Stimulated activated naive CD8-positive, alpha-beta T cell treated with anti-CD3 and anti-CD28 coated beads, Interleukin-15, Interleukin-2, amounts not matched to agents 100 ng/mL and 50 ng/mL, for 24 hours (primary cell): Measurements from ENCODE around the gene ZNF771.

Experiments used
- H3K27ac Mint-ChIP-seq: one replicate; pipeline ENCODE4 v1.8.0; 2021; ENCODE audit warnings: mild to moderate bottlenecking, mixed read lengths
- H3K27me3 Mint-ChIP-seq: one replicate; pipeline ENCODE4 v1.8.0; 2021; ENCODE audit warnings: mixed read lengths
- H3K36me3 Mint-ChIP-seq: one replicate; pipeline ENCODE4 v1.8.0; 2021; ENCODE audit warnings: low read depth, mixed read lengths
- H3K4me1 Mint-ChIP-seq: one replicate; pipeline ENCODE4 v1.8.0; 2021; ENCODE audit warnings: low read depth, mixed read lengths
- H3K4me3 Mint-ChIP-seq: one replicate; pipeline ENCODE4 v1.8.0; 2021; ENCODE audit warnings: mild to moderate bottlenecking, mixed read lengths
- H3K9me3 Mint-ChIP-seq: one replicate; pipeline ENCODE4 v1.8.0; 2021; ENCODE audit warnings: mixed read lengths

ZNF771 gene

DNA sequence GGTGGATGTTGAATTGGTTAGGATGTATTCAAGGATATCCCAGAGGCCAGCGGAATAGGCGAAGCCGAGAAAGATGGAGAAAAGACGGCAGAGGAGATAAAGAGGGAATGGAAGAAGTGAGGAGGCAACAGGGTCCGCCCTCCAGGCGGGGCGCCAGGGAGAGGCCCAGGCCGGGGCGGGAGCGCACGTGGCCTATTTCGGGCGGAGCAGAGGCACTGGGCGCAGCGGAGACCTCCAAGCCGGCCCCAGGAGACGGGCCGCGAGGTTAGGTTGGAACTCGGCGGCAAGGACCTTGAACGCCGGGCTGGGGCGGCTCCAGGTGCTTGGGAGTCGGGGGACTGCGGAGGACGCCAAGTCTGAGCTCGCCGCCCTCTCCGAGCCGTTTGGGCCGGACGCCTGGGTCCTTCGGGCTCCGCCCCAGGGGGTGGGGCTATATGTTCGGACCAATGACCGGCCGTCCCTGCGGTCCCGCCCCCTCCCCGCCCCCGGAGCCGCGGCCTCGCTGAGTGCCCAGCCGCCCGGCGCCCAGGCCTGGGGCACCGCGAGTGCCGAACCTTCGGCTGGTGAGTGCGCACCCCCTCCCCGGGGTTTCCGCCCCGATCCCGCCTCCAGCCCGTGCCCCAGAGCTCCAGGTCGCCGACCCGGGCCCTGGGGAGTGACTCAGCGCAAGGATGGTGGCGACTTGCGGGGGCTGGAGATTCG lies at the start of gene ZNF771:
Gene ZNF771, plus strand, starts transcription at position 505 of the 702 bp plus-strand sequence. CDS start 448 bp downstream, outside the sequence.
- Mint-ChIP-seq H3K9me3 (no peaks in the 10 kb centered on the region), H3K4me3 (peak within 1 kb of the TSS; percentile 91), H3K27ac (peak within 1 kb of the TSS; percentile 99), H3K27me3 (no peaks in the 10 kb centered on the region), H3K4me1 (peaks cover 30% of the 10 kb centered on the region), H3K36me3 (peaks cover 14% of the 10 kb centered on the region)

DNA sequence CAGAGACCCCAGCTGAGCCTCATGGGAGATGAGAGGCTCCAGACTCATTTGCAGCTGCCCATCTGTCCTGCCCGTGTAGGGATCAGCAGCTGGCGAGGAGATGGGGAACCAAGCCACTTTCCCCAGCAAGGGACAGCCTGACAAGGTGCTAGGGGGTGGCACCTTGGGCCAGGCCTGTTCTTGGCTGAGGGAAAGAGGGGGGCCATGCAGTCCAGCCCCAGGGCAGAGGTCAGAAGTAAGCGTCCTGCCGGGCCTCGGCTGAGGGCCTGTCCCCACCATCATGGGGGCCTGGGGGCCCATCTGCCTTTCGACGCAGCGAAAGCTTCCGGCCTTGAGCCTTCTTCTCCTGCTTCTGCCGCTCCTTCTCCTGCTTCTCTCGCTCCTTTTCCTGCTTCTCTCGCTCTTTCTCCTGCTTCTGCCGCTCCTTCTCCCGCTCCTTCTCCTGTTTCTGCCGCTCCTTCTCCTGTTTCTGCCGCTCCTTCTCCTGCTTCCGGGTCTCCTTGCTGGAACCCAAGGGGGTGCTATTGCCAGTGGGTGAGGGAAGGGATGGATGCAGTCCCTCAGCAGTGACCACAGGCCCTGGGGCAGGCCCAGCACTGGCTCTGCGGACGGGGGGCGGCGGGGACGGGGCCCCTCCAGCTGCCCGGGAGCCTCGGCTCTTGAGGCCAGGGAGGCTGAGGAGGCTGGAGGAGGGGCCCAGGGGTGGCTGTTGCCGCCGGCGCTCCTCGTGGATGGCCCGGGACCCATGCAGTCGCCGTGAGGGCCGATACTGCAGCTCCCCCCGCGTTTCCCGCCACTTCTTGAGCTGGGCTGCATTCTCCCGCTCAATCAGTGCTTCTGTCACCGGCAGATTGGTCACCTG lies 49.5 kb upstream of the ZNF771 start:
- Mint-ChIP-seq H3K9me3 (no peaks in the 10 kb centered on the region), H3K27ac (no peak overlapping the region), H3K27me3 (no peaks in the 10 kb centered on the region), H3K4me3 (no peak overlapping the region), H3K4me1 (peaks cover 29% of the 10 kb centered on the region), H3K36me3 (peaks cover 33% of the 10 kb centered on the region)

DNA sequence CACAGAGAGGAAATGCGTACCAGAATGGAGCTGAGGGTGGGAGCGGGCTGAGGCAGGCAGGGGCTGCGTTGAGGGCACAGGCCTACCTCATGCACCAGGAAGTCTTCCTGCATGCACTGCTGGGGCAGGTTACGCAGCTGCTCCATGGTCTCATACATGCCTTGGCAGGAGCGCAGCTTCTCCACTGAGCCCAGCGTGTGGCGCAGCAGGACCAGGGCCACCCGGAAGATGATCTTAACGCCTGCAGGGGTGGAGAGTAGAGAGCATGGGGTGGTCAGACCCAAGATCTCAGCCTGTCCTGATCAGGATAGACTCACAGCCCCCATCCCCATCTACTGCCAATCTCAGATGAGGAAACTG lies 48.8 kb upstream of the ZNF771 start:
- H3K9me3 Mint-ChIP-seq: no peaks in the 10 kb centered on the region
- H3K36me3 Mint-ChIP-seq: peaks cover 34% of the 10 kb centered on the region
- H3K27ac Mint-ChIP-seq: no peak overlapping the region
- H3K4me1 Mint-ChIP-seq: peaks cover 24% of the 10 kb centered on the region
- no peaks in the 10 kb centered on the region for H3K27me3 Mint-ChIP-seq
- H3K4me3 Mint-ChIP-seq: no peak overlapping the region

DNA sequence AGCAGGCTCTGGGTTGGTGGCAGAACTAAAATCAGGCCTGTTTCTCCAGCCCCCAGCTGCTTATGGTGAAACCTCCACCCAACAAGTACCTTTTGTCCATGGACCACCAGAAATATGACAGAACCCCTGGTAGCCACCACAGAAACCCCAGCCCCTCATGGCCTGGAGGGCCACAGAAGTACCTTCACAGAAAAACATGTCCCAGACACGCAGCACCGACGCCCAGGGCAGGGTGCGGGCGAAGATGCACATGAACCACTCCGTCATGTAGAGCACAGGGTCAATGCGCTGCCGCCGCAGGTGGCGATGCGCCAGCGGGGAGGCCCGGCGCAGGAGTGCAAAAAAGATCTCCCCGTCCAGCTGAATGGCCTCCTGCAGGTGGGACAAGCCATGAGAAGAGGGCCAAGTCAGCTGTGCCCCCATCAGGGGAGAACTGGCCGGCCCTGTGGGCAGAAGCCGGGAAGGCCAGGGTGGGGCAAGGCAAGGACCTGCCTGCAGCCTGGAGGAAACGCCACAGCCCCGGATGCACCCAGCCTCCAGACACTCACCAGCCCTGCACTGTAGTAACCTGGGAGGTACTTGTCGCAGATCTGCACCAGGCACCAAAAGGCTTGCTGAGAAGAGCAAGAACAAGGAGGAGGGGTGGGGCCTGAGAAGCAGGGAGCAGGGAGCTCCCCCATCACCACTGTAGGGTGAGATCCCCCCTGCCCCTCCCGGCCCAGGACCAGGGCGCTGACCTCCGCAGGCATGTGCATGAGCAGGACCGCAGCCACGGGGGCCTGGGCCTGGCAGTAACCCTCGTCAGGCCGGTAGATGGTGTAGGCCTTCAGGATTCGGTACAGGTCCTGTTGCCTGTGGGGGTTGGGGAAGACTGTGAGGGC lies 48.2 kb upstream of the ZNF771 start:
- Mint-ChIP-seq H3K4me3 (no peak overlapping the region), H3K4me1 (peaks cover 17% of the 10 kb centered on the region), H3K27ac (no peak overlapping the region), H3K27me3 (no peaks in the 10 kb centered on the region), H3K9me3 (no peaks in the 10 kb centered on the region), H3K36me3 (peaks cover 32% of the 10 kb centered on the region)

DNA sequence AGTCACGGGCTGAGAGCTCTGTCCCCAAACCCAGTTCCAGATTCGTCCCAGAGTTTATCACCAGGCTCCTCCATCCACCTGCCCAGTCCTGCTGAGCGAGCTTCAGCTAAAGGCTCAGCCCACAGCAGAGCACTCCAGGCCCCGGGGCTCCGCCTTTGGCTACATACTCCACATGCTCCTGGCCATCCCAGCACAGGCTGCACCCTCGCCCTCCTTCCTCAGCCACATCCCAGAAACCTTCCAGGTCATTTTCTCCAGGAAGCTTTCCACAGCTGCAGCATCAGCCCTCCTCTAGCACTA lies 47.6 kb upstream of the ZNF771 start:
- H3K27me3 Mint-ChIP-seq: no peaks in the 10 kb centered on the region
- no peak overlapping the region for H3K27ac Mint-ChIP-seq
- no peak overlapping the region for H3K4me3 Mint-ChIP-seq
- no peaks in the 10 kb centered on the region for H3K9me3 Mint-ChIP-seq
- H3K36me3 Mint-ChIP-seq: peaks cover 33% of the 10 kb centered on the region
- peaks cover 14% of the 10 kb centered on the region for H3K4me1 Mint-ChIP-seq

DNA sequence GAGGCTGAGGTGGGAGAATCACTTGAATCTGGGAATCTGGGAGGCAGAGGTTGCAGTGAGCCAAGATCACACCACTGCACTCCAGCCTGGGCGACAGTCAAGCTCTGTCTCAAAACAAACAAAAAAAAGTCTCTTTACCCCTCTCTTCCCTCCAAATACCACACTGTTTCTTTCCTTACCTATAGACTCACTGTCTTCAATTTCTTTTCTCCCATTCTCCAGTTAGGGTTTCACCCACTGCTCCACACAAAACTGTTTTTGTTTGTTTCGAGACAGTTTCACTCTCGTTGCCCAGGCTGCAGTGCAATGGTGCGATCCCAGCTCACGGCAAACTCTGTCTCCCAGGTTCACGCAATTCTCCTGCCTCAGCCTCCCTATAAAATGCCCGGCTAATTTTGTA lies 46.2 kb upstream of the ZNF771 start:
- Mint-ChIP-seq H3K36me3 (peaks cover 42% of the 10 kb centered on the region), H3K4me3 (no peak overlapping the region), H3K27ac (peak overlapping the region; percentile 38), H3K27me3 (no peaks in the 10 kb centered on the region), H3K4me1 (peaks cover 10% of the 10 kb centered on the region), H3K9me3 (no peaks in the 10 kb centered on the region)

DNA sequence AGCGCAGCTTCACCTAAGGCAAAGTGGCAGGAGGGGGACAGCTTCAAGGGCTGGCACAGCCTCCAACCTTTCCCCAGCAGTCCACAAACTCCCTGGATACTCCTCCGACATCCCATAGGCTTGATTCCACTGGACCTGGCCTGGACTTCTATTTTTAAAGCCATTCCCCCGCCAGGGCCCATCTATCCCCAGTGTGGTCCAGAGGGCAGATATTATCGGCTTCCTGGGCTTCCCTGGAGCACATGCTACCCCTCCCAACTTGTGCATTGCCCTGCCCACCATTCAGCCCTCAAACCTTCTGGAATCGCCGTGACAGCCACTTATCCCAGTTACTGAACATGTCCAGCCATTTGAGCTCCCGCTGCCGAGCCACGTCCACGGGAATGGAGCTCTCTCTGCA lies 42.2 kb upstream of the ZNF771 start:
- H3K4me3 Mint-ChIP-seq: no peak overlapping the region
- H3K27me3 Mint-ChIP-seq: no peaks in the 10 kb centered on the region
- H3K36me3 Mint-ChIP-seq: peaks cover 54% of the 10 kb centered on the region
- H3K27ac Mint-ChIP-seq: no peak overlapping the region
- H3K9me3 Mint-ChIP-seq: no peaks in the 10 kb centered on the region
- H3K4me1 Mint-ChIP-seq: peaks cover 29% of the 10 kb centered on the region

DNA sequence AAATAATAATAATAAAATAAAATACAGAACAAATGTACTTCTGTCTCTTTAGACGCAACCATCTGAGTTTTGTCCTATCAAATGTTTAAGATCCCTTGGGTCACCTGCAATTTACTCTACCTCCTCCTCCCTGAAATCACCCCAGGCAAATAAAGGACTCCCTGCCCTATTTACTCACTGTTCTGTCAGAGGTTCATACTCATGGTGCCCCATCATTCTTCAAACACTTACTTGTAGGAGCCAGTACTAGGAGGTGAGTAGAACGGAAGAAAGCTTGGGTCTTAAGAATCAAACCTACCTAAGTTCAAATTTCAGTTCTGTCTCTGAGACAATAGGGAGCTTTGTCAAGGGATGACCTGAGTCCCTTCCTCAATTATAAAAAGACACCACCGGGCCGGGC lies 40.9 kb upstream of the ZNF771 start:
- no peaks in the 10 kb centered on the region for H3K27me3 Mint-ChIP-seq
- peak overlapping the region; percentile 52 for H3K27ac Mint-ChIP-seq
- H3K4me1 Mint-ChIP-seq: peaks cover 40% of the 10 kb centered on the region
- H3K36me3 Mint-ChIP-seq: peaks cover 43% of the 10 kb centered on the region
- H3K9me3 Mint-ChIP-seq: no peaks in the 10 kb centered on the region
- peak overlapping the region; percentile 96 for H3K4me3 Mint-ChIP-seq

DNA sequence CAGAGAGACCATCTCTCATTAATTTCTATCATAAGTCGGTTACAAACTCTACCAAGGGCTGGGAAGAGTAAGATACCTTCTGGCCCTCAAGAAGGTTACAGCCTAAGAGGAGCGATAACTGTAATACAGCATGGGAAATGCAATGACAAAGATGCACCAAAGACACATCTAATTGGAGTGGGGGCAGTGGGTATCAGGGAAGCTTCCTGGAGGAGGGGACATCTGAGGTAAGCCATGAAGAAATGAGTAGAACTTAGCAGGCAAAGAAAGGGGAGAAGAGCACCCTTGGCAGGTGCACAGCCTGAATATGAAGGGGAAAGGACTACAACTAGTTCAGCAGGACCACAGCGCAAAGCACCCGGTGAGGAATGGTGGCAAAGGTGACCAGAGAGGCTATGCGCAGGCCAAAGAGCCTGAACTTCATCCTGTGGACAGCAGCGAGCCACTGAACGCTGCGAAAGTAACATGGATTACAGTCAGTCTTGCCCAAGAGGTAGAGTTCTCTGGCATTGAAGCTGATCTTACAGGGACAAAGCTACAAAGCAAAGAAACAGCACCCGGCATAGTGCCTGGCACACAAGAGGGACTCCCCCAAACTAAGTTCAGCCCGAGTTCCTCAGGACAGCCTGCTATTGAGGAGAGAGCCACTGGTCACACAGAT lies 39.9 kb upstream of the ZNF771 start:
- Mint-ChIP-seq H3K27me3 (no peaks in the 10 kb centered on the region), H3K36me3 (peaks cover 38% of the 10 kb centered on the region), H3K4me3 (peak overlapping the region; percentile 96), H3K4me1 (peaks cover 46% of the 10 kb centered on the region), H3K27ac (peak overlapping the region; percentile 90), H3K9me3 (no peaks in the 10 kb centered on the region)

DNA sequence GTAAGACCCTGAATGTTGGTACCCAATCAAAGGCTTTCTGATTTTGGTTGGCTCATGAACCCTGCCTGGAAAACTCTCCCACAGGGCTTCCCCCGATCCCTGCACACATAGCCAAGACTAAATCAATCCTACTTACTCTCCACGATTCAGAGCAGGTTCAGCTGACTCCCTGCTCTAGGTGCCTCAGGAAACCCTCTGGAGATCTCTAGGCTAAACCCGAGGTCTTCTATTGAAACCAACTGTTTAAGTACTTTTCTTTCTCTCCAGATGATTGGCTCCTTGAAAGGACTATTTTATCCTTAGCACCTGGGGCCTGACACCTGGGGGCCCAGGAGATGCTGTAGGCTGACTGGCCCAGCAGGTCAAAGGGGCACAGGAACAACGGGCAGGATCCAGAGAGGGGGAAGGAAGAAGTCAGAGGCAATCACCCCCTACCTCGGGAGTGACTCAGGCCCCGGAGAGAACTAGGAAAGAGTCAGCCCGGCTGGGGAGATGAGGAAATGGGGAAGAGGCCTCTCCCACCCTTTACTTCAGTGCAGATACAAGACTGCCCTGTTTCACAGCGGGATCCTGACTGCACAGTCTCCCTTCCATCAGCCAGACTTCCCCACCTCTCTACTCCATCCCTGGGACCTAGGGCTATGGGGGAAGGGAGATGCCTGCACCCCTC lies 39.1 kb upstream of the ZNF771 start:
- H3K36me3 Mint-ChIP-seq: peaks cover 33% of the 10 kb centered on the region
- peak overlapping the region; percentile 90 for H3K27ac Mint-ChIP-seq
- no peaks in the 10 kb centered on the region for H3K9me3 Mint-ChIP-seq
- no peaks in the 10 kb centered on the region for H3K27me3 Mint-ChIP-seq
- H3K4me1 Mint-ChIP-seq: peaks cover 49% of the 10 kb centered on the region
- peak overlapping the region; percentile 96 for H3K4me3 Mint-ChIP-seq

DNA sequence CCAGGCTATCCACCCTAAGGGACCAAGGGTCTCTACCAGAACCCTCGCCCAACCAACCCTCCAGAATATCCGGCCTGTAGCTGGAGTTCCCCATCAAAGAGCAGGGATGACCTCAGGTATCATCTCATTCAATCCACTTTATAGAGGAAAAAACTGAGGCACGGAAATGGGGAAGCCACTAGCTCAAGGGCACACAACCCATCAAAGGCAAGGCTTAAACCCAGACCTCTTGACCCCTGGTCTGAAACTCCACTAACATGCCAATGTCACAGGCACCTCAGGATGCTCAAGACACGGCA lies 38.7 kb upstream of the ZNF771 start:
- Mint-ChIP-seq H3K36me3 (peaks cover 28% of the 10 kb centered on the region), H3K27me3 (no peaks in the 10 kb centered on the region), H3K27ac (peak overlapping the region; percentile 90), H3K9me3 (no peaks in the 10 kb centered on the region), H3K4me3 (peak overlapping the region; percentile 96), H3K4me1 (peaks cover 49% of the 10 kb centered on the region)

DNA sequence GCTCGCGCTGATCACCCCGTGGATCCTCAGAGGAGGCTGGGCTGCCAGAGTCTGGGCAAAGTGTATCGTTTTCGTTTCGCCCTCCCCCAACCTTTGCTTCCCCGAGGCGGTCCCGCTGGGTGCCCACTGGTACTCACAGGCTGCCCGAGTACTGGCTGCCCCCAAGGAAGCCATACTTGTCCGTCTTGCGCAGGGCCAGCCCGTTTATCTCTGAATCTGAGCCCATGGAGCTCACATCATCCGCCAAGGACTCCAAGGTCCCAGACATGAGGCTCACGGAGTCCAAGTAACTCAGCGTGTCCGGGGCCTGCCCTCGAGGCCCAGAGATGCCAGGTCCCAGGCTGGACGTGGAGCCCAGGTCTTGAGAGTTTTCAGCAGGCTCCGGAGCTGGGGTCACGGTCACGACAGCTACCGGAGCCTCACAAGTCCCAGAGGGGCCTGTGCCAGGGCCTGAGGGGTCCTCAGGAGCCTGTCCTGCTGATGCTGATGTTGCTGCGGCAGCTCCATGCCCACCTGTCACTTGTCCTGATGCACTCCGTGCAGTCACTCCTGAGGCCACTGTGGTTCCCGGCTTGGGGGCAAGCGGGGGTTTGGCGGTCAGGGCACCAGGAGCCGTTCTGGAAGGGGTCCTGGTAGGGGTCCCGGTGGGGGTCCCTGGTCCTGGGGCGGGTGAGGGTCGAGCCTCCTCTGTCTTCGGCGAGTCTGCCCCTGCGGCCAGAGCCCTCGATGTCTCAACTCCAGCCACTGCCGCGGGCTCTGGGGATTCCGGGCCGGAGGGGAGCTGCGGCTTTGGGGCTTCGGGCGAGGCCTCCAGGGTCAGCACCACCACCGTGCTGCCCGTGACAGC lies 38.1 kb upstream of the ZNF771 start:
- H3K4me1 Mint-ChIP-seq: peaks cover 49% of the 10 kb centered on the region
- H3K4me3 Mint-ChIP-seq: peak overlapping the region; percentile 96
- no peaks in the 10 kb centered on the region for H3K9me3 Mint-ChIP-seq
- peak overlapping the region; percentile 90 for H3K27ac Mint-ChIP-seq
- no peaks in the 10 kb centered on the region for H3K27me3 Mint-ChIP-seq
- H3K36me3 Mint-ChIP-seq: peaks cover 25% of the 10 kb centered on the region

DNA sequence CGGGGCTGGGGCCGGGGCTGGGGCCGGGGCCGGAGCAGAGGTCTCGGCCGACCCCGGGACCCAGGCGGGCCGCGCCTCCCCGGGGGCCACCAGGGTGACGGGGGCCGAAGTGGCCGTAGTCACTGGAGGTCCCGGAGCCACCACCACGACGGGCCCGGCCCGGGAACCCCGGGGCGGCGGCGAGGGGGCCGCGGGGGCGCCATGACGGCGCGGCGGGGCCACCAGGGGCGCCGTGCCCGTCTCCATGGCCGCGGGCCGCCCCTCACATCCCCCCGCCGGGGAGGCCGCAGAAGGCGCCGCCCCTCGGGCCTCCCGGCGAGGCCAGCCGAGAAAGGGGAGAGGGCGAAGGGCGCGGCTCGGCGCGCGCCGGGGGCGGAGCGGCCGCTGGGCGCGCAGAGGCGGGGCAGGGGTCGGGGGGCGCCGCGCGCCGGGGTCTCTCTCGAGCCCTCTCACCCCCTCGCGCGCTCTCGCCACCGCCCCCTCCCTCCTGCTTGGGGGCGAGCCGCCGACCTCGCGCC lies 37.4 kb upstream of the ZNF771 start:
- Mint-ChIP-seq H3K4me3 (peak overlapping the region; percentile 96), H3K36me3 (peaks cover 21% of the 10 kb centered on the region), H3K27ac (no peak overlapping the region), H3K4me1 (peaks cover 49% of the 10 kb centered on the region), H3K27me3 (no peaks in the 10 kb centered on the region), H3K9me3 (no peaks in the 10 kb centered on the region)
